Panc1 (cell line): ENCODE measurements around the gene ZFR2.

Experiments used
- CTCF ChIP-seq: fragments of 450-650 bp; IDR thresholded peaks from 2 replicates; pipeline ENCODE4 v1.5.1; 2017; ENCODE audit warnings: mild to moderate bottlenecking
- POLR2AphosphoS5 ChIP-seq: IDR thresholded peaks from 2 replicates; pipeline ENCODE4 v1.6.1; 2012; ENCODE audit warnings: mild to moderate bottlenecking, low read depth, low read length, moderate library complexity

GRCh38 chr19:3880471-3881271, 11.8 kb upstream of the ZFR2 start, which contains the start of gene ATCAY:
- no peak for TF ChIP-seq CTCF
- no peak for TF ChIP-seq POLR2AphosphoS5
